Smooth muscle cell (in vitro differentiated cells): Measurements from ENCODE around the gene TMEM170A. TPM values are rescaled to one million over a fixed set of nuclear protein-coding genes. Genes with fewer than 3 reads are reported as not detected.

Source experiments
- DNase-seq: peaks from one replicate; lab custom pipeline; 2025; ENCODE audit not compliant: unreplicated experiment; lab: John Stamatoyannopoulos, UW
- H2AFZ ChIP-seq: fragments of 200-600 bp; sonication (generic); 2 replicates; pipeline ENCODE4 v1.6.0; 2016; ENCODE audit warnings: antibody characterized with exemption, low read depth, mild to moderate bottlenecking
- H3F3A ChIP-seq: fragments of 200-600 bp; sonication (generic); 2 replicates; pipeline ENCODE4 v1.6.0; 2017; ENCODE audit warnings: antibody characterized with exemption, low read depth
- H3K27ac ChIP-seq: fragments of 200-600 bp; sonication (generic); 2 replicates; pipeline ENCODE4 v1.5.1; 2016; ENCODE audit warnings: low read depth, mild to moderate bottlenecking
- H3K27me3 ChIP-seq: fragments of 200-600 bp; sonication (generic); 2 replicates; pipeline ENCODE4 v1.6.1; 2016; ENCODE audit warnings: low read depth, mild to moderate bottlenecking
- H3K36me3 ChIP-seq: fragments of 200-600 bp; sonication (generic); 2 replicates; pipeline ENCODE4 v1.5.1; 2016; ENCODE audit warnings: low read depth
- H3K4me1 ChIP-seq: fragments of 200-600 bp; sonication (generic); 2 replicates; pipeline ENCODE4 v1.5.1; 2016; ENCODE audit warnings: low read depth
- H3K4me2 ChIP-seq: fragments of 200-600 bp; sonication (generic); 2 replicates; pipeline ENCODE4 v1.6.0; 2016; ENCODE audit warnings: mild to moderate bottlenecking
- H3K4me3 ChIP-seq: fragments of 200-600 bp; sonication (generic); 2 replicates; pipeline ENCODE4 v1.5.1; 2016; ENCODE audit warnings: mild to moderate bottlenecking
- H3K79me2 ChIP-seq: fragments of 200-600 bp; sonication (generic); 2 replicates; pipeline ENCODE4 v1.6.0; 2016; ENCODE audit warnings: low read depth, mild to moderate bottlenecking
- H3K9ac ChIP-seq: fragments of 200-600 bp; sonication (generic); 2 replicates; pipeline ENCODE4 v1.6.0; 2016; ENCODE audit warnings: low read depth
- H3K9me3 ChIP-seq: fragments of 200-600 bp; sonication (generic); replicated peaks from 2 replicates; pipeline ENCODE4 v1.5.1; 2016; ENCODE audit warnings: low read depth
- H4K20me1 ChIP-seq: fragments of 200-600 bp; sonication (generic); 2 replicates; pipeline ENCODE4 v1.6.0; 2016; ENCODE audit warnings: low read depth
- CTCF ChIP-seq: fragments of 200-600 bp; sonication (generic); IDR thresholded peaks from 2 replicates; pipeline ENCODE4 v1.5.1; 2017; ENCODE audit warnings: borderline replicate concordance, mild to moderate bottlenecking, antibody characterized with exemption; ENCODE audit not compliant: insufficient read depth, poor library complexity, severe bottlenecking
- WGBS: methylation state at CpG from one replicate; pipeline ENCODE4 v1.1.7; 2016; ENCODE audit warnings: low lambda C conversion rate; 5-methylcytosine and 5-hydroxymethylcytosine counted together
- polyA plus RNA-seq: library from polyadenylated mRNA; unstranded; fragments of >200 nt; fragmentation: Nextera tagmentation; extraction: Ambion mirVana; gene quantifications from 2 replicates; pipeline ENCODE4 v1.2.1, GENCODE V29; 2016
- total RNA-seq: library from RNA; depleted of rRNA; stranded (reverse); fragments of >200 nt; gene quantifications from 2 replicates; pipeline ENCODE4 v1.2.3, GENCODE V29; 2014

TMEM170A gene
- total and polyA plus RNA-seq, 2 experiments from 2014 or later: 10.0 to 12.9 TPM

- Histone ChIP-seq H3K27me3 (no peaks in the 10 kb centered on the region), H3K9me3 (no peaks in the 10 kb centered on the region), H3K4me2 (no peak overlapping the region), H3K9ac (no peak overlapping the region), H3F3A (no peaks in the 10 kb centered on the region), H4K20me1 (no peaks in the 10 kb centered on the region), H3K4me3 (no peak overlapping the region), H2AFZ (no peak overlapping the region), H3K4me1 (no peaks in the 10 kb centered on the region), H3K36me3 (no peaks in the 10 kb centered on the region), H3K79me2 (no peaks in the 10 kb centered on the region), H3K27ac (peak overlapping the region; percentile 35)
- no peak for DNase-seq
- 87% methylated on average over 14 of the region's 14 CpGs for WGBS
- no peak for TF ChIP-seq CTCF
These were observed 18.1 kb upstream of the TMEM170A start for GRCh38 chr16:75482434-75483205.

GRCh38 chr16:75481475-75481874 lies 17.0 kb upstream of the TMEM170A start:
- Histone ChIP-seq H3K27me3 (no peaks in the 10 kb centered on the region), H3K36me3 (no peaks in the 10 kb centered on the region), H3F3A (no peaks in the 10 kb centered on the region), H3K9me3 (no peaks in the 10 kb centered on the region), H3K27ac (no peak overlapping the region), H2AFZ (no peak overlapping the region), H3K4me2 (no peak overlapping the region), H3K9ac (no peak overlapping the region), H3K79me2 (no peaks in the 10 kb centered on the region), H4K20me1 (no peaks in the 10 kb centered on the region), H3K4me3 (no peak overlapping the region), H3K4me1 (no peaks in the 10 kb centered on the region)
- 97% methylated on average over 7 of the region's 7 CpGs for WGBS
- DNase-seq: no peak
- no peak for TF ChIP-seq CTCF

- no peak for DNase-seq
- whole genome bisulfite sequencing: 96% methylated on average over 40 of the region's 47 CpGs
These were observed 15.0 kb upstream of the TMEM170A start for GRCh38 chr16:75479421-75479990.

More at GRCh38 chr16:75479421-75479990, 15.0 kb upstream of the TMEM170A start:
- Histone ChIP-seq H3K36me3 (no peaks in the 10 kb centered on the region), H3K79me2 (no peaks in the 10 kb centered on the region), H3F3A (no peaks in the 10 kb centered on the region), H3K27ac (no peak overlapping the region), H3K4me2 (no peak overlapping the region), H3K4me3 (no peak overlapping the region), H4K20me1 (no peaks in the 10 kb centered on the region), H3K27me3 (no peaks in the 10 kb centered on the region), H3K9ac (no peak overlapping the region), H2AFZ (no peak overlapping the region), H3K9me3 (no peaks in the 10 kb centered on the region), H3K4me1 (no peaks in the 10 kb centered on the region)
- TF ChIP-seq CTCF: no peak
